Nephron (organoid): ENCODE results near the gene CREB5.

Source experiments
- H3K27ac Mint-ChIP-seq, 3 experiments: 2 replicates each; pipeline ENCODE4 v1.8.0; 2020; ENCODE audit warnings: mixed read lengths in 3 of 3, mild to moderate bottlenecking in 2 of 3, moderate library complexity in 1 of 3
- H3K27me3 Mint-ChIP-seq: 2 replicates; pipeline ENCODE4 v1.8.0; 2021; ENCODE audit warnings: low read depth, mild to moderate bottlenecking, moderate library complexity, mixed read lengths
- H3K36me3 Mint-ChIP-seq: 2 replicates; pipeline ENCODE4 v1.8.0; 2020; ENCODE audit warnings: low read depth, mixed read lengths
- H3K4me1 Mint-ChIP-seq: 2 replicates; pipeline ENCODE4 v1.8.0; 2020; ENCODE audit warnings: mixed read lengths
- H3K4me3 Mint-ChIP-seq, 3 experiments: 2 replicates each; pipeline ENCODE4 v1.8.0; 2020; ENCODE audit warnings: mild to moderate bottlenecking in 3 of 3, mixed read lengths in 3 of 3, moderate library complexity in 2 of 3
- H3K9me3 Mint-ChIP-seq: 2 replicates; pipeline ENCODE4 v1.8.0; 2020; ENCODE audit warnings: mixed read lengths
- TF ChIP-seq, protein P1 (sequence below), 3 experiments: fragments of 200-600 bp; sonication (generic); IDR thresholded peaks; one replicate each; pipeline ENCODE4 v1.5.0; 2021; ENCODE audit warnings: antibody characterized with exemption in 3 of 3; ENCODE audit not compliant: unreplicated experiment in 3 of 3

CREB5 gene

DNA sequence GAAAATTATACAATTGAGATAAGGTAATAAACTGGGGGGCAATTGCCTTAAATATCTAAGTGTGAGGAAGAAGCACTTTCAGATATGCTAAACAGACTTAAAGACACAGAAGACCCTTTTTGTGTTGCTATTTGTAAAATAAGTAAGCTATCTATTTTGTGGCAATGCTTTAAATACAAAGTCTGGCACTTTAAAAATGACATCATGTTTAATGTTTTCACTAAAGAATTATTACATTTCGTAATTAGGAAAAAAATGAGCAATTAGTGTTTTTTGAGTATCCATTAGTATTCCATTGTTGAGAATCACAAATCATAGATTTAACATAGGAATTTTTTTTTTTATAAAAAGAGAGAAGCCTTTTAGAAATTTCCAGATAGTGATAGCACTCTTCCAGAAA is 2.1 kb downstream of the CREB5 start:
- peaks cover 46% of the 10 kb centered on the region for H3K4me1 Mint-ChIP-seq
- no peaks in the 10 kb centered on the region for H3K9me3 Mint-ChIP-seq
- H3K27me3 Mint-ChIP-seq = peaks cover 29% of the 10 kb centered on the region
- no peaks in the 10 kb centered on the region for H3K36me3 Mint-ChIP-seq
- no peak overlapping the region for H3K27ac Mint-ChIP-seq
- TF ChIP-seq, protein P1, sequence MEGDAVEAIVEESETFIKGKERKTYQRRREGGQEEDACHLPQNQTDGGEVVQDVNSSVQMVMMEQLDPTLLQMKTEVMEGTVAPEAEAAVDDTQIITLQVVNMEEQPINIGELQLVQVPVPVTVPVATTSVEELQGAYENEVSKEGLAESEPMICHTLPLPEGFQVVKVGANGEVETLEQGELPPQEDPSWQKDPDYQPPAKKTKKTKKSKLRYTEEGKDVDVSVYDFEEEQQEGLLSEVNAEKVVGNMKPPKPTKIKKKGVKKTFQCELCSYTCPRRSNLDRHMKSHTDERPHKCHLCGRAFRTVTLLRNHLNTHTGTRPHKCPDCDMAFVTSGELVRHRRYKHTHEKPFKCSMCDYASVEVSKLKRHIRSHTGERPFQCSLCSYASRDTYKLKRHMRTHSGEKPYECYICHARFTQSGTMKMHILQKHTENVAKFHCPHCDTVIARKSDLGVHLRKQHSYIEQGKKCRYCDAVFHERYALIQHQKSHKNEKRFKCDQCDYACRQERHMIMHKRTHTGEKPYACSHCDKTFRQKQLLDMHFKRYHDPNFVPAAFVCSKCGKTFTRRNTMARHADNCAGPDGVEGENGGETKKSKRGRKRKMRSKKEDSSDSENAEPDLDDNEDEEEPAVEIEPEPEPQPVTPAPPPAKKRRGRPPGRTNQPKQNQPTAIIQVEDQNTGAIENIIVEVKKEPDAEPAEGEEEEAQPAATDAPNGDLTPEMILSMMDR (IDR thresholded peaks at IDR 0.05; ENCODE audit: unreplicated experiment in 3 of 3) = no peak
- H3K4me3 Mint-ChIP-seq = no peak overlapping the region

DNA sequence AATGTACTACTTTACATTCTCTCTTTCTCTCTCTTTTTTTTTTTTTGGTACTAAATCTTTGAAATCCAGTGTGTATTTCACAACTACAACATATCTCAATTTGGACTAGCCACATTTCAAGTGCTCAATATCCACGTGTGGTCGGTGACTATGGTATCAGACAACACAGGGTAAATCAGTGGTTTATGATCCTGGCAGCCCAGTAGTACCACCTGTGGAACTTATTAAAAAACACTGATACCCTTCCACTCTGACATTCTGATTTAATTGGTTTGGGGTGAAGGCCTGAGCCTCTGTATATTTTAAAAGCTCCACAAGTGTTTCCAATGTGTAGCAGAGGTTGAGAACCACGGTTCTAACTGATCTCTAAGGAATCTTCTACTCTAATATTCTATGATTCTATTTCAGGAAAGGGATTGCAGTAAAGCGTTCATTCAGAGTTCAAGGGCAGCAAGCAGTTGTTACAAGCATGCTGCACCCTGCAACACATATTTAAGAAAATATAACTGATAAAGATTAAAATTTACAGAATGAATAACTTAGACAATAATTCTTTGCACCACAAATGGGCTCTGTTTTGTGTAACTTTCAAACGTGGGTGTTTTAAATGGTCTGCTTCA is 5.1 kb downstream of the CREB5 start:
- Mint-ChIP-seq H3K27me3 (peaks cover 10% of the 10 kb centered on the region), H3K27ac (peak overlapping the region; percentile 41 to 64 (median 60)), H3K36me3 (no peaks in the 10 kb centered on the region), H3K9me3 (no peaks in the 10 kb centered on the region), H3K4me1 (peaks cover 30% of the 10 kb centered on the region), H3K4me3 (peak overlapping the region in 1 of 3 experiments; percentile 8)
- TF ChIP-seq, protein P1 (IDR thresholded peaks at IDR 0.05; ENCODE audit: unreplicated experiment in 3 of 3) = no peak

DNA sequence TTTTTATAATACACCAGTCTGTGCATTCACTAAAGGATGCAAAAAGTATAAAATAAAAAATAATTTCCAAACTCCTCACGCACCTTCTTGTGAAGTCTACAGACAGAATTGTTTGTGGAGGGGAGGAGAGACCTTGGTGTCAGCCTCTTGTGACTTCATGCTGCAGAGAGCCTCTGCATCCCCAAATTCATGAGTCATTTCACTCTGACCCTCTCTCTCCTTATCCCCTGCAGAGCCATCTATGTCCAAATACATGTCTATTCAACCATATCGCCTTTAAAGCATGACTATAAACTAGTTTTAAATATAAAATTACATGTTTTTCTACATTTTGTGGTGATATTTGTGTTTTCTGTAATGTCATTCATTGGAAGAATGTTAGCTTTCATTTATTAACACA is 6.0 kb downstream of the CREB5 start:
- TF ChIP-seq, protein P1 (IDR thresholded peaks at IDR 0.05; ENCODE audit: unreplicated experiment in 3 of 3) = no peak
- H3K9me3 Mint-ChIP-seq = no peaks in the 10 kb centered on the region
- no peaks in the 10 kb centered on the region for H3K36me3 Mint-ChIP-seq
- no peak overlapping the region for H3K27ac Mint-ChIP-seq
- H3K4me3 Mint-ChIP-seq = no peak overlapping the region
- H3K4me1 Mint-ChIP-seq = peaks cover 25% of the 10 kb centered on the region
- H3K27me3 Mint-ChIP-seq = peaks cover 7% of the 10 kb centered on the region

DNA sequence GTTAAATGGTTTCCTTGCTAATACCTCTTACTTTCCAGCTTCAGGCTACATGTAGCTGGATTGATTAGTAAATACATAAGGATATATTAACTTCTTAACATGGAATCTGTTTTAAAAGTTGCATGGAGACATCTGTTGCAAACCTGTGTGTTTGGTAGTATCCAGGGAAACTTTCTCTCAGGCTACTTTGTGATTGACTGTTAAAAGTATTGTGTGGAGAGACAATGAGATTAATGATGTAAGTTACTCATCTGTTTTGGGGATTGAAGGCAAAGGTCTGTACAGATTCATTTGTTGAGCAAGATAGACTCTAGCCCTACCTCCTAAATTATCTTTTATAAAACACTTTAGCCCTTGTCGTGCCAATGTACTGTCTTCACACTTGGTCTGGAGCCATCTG is 6.6 kb downstream of the CREB5 start:
- TF ChIP-seq, protein P1 (IDR thresholded peaks at IDR 0.05; ENCODE audit: unreplicated experiment in 3 of 3) = no peak
- Mint-ChIP-seq H3K27ac (no peak overlapping the region), H3K36me3 (no peaks in the 10 kb centered on the region), H3K27me3 (peaks cover 5% of the 10 kb centered on the region), H3K4me3 (no peak overlapping the region), H3K4me1 (peaks cover 25% of the 10 kb centered on the region), H3K9me3 (no peaks in the 10 kb centered on the region)

DNA sequence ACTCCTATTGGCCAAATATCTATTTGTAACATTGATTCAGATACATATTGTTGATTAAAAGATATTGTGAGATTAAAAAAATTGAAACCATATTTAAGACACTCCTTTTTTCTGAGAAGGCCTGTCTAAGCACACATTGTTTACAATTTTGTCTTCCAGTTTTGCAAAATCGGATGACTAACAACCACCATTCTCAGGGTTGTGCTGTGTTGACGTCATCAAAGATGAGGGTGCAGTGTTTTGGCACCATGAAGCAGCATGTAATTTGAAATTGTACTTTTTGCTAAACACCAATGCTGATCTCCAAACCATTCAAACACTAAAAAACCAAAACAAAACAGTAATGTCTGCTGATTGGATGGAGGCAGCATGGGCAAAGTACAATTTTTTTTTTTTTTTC is 7.4 kb downstream of the CREB5 start:
- Mint-ChIP-seq H3K9me3 (no peaks in the 10 kb centered on the region), H3K27me3 (peaks cover 5% of the 10 kb centered on the region), H3K36me3 (no peaks in the 10 kb centered on the region), H3K27ac (no peak overlapping the region), H3K4me1 (peaks cover 25% of the 10 kb centered on the region), H3K4me3 (no peak overlapping the region)
- TF ChIP-seq, protein P1 (IDR thresholded peaks at IDR 0.05; ENCODE audit: unreplicated experiment in 3 of 3) = no peak

DNA sequence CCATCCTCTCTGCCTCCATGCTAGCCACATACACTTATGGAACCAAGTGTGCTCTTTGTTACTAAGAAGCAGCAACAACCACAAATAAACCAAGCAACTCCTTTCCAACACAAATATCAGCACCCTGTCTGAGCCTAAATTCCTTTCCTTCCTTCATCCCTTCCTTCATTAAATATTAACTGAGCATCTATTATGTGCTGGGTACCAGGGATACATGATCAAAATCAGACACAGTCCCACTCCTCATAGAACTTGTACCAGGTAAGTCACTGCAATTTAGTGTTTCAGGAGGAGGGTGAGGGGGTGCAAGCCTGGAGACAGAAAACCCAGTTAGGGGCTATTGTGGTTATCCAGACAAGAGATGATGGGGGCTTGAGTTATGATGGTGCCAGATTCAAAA is 10.8 kb downstream of the CREB5 start:
- no peaks in the 10 kb centered on the region for H3K36me3 Mint-ChIP-seq
- H3K4me1 Mint-ChIP-seq = peaks cover 10% of the 10 kb centered on the region
- H3K4me3 Mint-ChIP-seq = no peak overlapping the region
- no peak overlapping the region for H3K27ac Mint-ChIP-seq
- TF ChIP-seq, protein P1 (IDR thresholded peaks at IDR 0.05; ENCODE audit: unreplicated experiment in 3 of 3) = no peak
- peaks cover 9% of the 10 kb centered on the region for H3K27me3 Mint-ChIP-seq
- H3K9me3 Mint-ChIP-seq = no peaks in the 10 kb centered on the region
